ENCODE data around the gene MDFI. TPM values are rescaled to one million over a fixed set of nuclear protein-coding genes. Genes with fewer than 3 reads are reported as not detected.

The MDFI gene
- polyA plus RNA-seq, 1 donor from 2014 or later: 42.5 TPM

DNA sequence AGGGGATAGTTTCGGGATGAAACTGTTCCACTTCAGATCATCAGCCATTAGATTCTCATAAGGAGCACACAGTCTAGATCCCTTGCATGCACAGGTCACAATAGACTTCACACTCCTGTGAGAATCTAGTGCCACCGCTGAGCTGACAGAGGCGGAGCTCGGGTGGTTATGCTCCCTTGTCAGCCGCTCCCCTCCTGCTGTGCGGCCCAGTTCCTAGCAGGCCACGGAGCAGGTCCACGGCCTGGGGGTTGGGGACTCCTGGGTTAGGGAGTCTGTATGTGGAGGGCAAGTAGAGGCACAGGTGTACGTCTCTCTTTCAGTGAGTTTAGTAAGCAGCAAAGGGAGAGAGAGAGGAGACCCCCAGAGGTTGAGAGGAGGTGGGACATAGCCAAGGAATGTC lies 30.5 kb upstream of the MDFI start:
- no peaks in the 10 kb centered on the region for H3K27me3 ChIP-seq (ENCODE audit: insufficient read depth, low read depth, low read length)
- TF ChIP-seq EZH2 (IDR thresholded peaks at IDR 0.05; ENCODE audit: borderline replicate concordance, insufficient read depth, low read length, poor library complexity, severe bottlenecking): no peak
- no peak for TF ChIP-seq POLR2AphosphoS5 (IDR thresholded peaks at IDR 0.05)
- TF ChIP-seq MXI1 (conservative IDR thresholded peaks at IDR 0.05; ENCODE audit: poor library complexity, severe bottlenecking): no peak
- no peak for TF ChIP-seq TAF1 (IDR thresholded peaks at IDR 0.05; ENCODE audit: low read depth)
- no peak for TF ChIP-seq RAD21 (conservative IDR thresholded peaks at IDR 0.05)
- no peak for TF ChIP-seq REST (IDR thresholded peaks at IDR 0.05; ENCODE audit: borderline replicate concordance)
- no peak for TF ChIP-seq SMC3 (conservative IDR thresholded peaks at IDR 0.05; ENCODE audit: poor library complexity)
- TF ChIP-seq CTCF (IDR thresholded peaks at IDR 0.05; ENCODE audit: poor library complexity, severe bottlenecking): no peak
- no peak for TF ChIP-seq EP300 (conservative IDR thresholded peaks at IDR 0.05; ENCODE audit: poor library complexity, severe bottlenecking)
- no peaks in the 10 kb centered on the region for H3K79me2 ChIP-seq (replicated peaks; ENCODE audit: insufficient read depth, low read length)
- H3K4me3 ChIP-seq (ENCODE audit: low read length): no peak overlapping the region
- peaks cover 3% of the 10 kb centered on the region for H3F3A ChIP-seq (ENCODE audit: insufficient read depth, low read length, poor library complexity, severe bottlenecking)
- H4K20me1 ChIP-seq (ENCODE audit: insufficient read depth): no peaks in the 10 kb centered on the region
- H3K36me3 ChIP-seq (ENCODE audit: insufficient read depth, low read length): no peaks in the 10 kb centered on the region
- H2AFZ ChIP-seq (ENCODE audit: low read depth, low read length): no peak overlapping the region
- no peak overlapping the region for H3K9ac ChIP-seq (ENCODE audit: low read length)
- no peak overlapping the region for H3K4me2 ChIP-seq (ENCODE audit: low read length)
- no peaks in the 10 kb centered on the region for H3K9me3 ChIP-seq (ENCODE audit: low read length)
- no peaks in the 10 kb centered on the region for H3K9me2 ChIP-seq (ENCODE audit: insufficient read depth, low read length)
- H3K27ac ChIP-seq (ENCODE audit: low read length): no peak overlapping the region

DNA sequence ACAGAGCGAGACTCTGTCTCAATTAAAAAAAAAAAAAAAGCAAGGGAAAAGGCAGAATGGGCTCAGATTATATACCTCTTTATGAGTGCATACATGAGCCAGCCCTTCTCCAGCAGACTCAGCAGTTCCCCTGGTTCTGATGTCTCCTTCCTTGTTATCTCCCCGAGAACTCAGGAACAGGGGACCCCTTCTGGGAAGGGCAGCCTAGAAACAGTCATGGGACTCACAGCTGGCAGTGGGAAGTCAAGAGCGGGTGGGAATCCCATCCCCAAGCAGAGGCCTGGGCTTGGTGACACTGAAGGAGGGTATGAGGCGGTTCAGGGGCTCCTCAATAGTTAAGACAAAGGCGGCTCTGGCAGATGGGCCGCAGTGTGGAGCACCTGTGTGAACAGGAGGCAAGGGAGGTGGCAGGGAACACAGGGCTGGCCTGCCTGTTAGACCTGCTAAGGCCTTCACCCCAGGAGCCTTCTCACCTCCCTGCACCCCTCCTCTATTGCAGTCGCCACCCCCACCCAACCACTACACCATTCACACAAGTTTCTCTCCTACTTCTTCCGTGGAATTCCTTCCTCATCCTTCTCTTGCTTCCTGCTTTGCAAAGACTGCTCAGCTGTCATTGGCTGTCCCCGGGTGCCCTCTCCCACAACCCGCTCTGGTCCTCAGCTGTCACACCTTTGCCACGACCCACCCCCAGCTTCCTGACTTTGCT lies 29.7 kb upstream of the MDFI start:
- H3K79me2 ChIP-seq (replicated peaks; ENCODE audit: insufficient read depth, low read length): no peaks in the 10 kb centered on the region
- no peaks in the 10 kb centered on the region for H3K27me3 ChIP-seq (ENCODE audit: insufficient read depth, low read depth, low read length)
- no peak overlapping the region for H2AFZ ChIP-seq (ENCODE audit: low read depth, low read length)
- no peaks in the 10 kb centered on the region for H3K36me3 ChIP-seq (ENCODE audit: insufficient read depth, low read length)
- TF ChIP-seq POLR2AphosphoS5 (IDR thresholded peaks at IDR 0.05) (no peak), MXI1 (conservative IDR thresholded peaks at IDR 0.05; ENCODE audit: poor library complexity, severe bottlenecking) (no peak), EP300 (conservative IDR thresholded peaks at IDR 0.05; ENCODE audit: poor library complexity, severe bottlenecking) (no peak), CTCF (IDR thresholded peaks at IDR 0.05; ENCODE audit: poor library complexity, severe bottlenecking) (no peak), EZH2 (IDR thresholded peaks at IDR 0.05; ENCODE audit: borderline replicate concordance, insufficient read depth, low read length, poor library complexity, severe bottlenecking) (no peak), SMC3 (conservative IDR thresholded peaks at IDR 0.05; ENCODE audit: poor library complexity) (no peak), TAF1 (IDR thresholded peaks at IDR 0.05; ENCODE audit: low read depth) (no peak)
- H3K27ac ChIP-seq (ENCODE audit: low read length): no peak overlapping the region
- no peak overlapping the region for H3K4me3 ChIP-seq (ENCODE audit: low read length)
- H3K9me2 ChIP-seq (ENCODE audit: insufficient read depth, low read length): no peaks in the 10 kb centered on the region
- H4K20me1 ChIP-seq (ENCODE audit: insufficient read depth): no peaks in the 10 kb centered on the region
- no peaks in the 10 kb centered on the region for H3K9me3 ChIP-seq (ENCODE audit: low read length)
- no peak overlapping the region for H3K4me2 ChIP-seq (ENCODE audit: low read length)
- H3F3A ChIP-seq (ENCODE audit: insufficient read depth, low read length, poor library complexity, severe bottlenecking): no peaks in the 10 kb centered on the region
- no peak overlapping the region for H3K9ac ChIP-seq (ENCODE audit: low read length)

Measured in neural cell (in vitro differentiated cells).